Measurements from ENCODE around the gene CEND1.

Gene CEND1

DNA sequence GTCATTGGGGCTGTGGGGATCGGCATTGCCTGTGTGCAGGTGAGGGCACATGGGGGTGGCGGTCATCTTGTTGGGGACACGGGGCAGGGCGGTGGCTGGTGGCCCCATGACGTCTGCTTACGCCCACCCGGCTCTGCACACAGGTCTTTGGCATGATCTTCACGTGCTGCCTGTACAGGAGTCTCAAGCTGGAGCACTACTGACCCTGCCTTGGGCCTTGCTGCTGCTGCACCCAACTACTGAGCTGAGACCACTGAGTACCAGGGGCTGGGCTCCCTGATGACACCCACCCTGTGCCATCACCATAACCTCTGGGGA lies 48.1 kb upstream of the CEND1 start:
- H3K36me3 ChIP-seq (ENCODE audit: control insufficient read depth, low read length) = peaks cover 41% of the 10 kb centered on the region
- no peak for TF ChIP-seq CTCF (IDR thresholded peaks at IDR 0.05; ENCODE audit: low read depth, low read length, poor library complexity, severe bottlenecking)
- no peak for TF ChIP-seq EZH2phosphoT487 (IDR thresholded peaks at IDR 0.05; ENCODE audit: borderline replicate concordance, low read length)
- peaks cover 14% of the 10 kb centered on the region for H4K20me1 ChIP-seq (ENCODE audit: control insufficient read depth, insufficient read depth, low read depth, low read length)
- H3K4me1 ChIP-seq (ENCODE audit: control insufficient read depth, low read length) = peaks cover 14% of the 10 kb centered on the region
- H3K27me3 ChIP-seq (ENCODE audit: control insufficient read depth, low read length) = peaks cover 22% of the 10 kb centered on the region
- H3K79me2 ChIP-seq (ENCODE audit: control insufficient read depth, low read length) = peaks cover 25% of the 10 kb centered on the region
- no peak overlapping the region for H3K4me3 ChIP-seq (ENCODE audit: low read length)
- H3K4me2 ChIP-seq (ENCODE audit: low read length) = no peak overlapping the region
- H3F3A ChIP-seq (ENCODE audit: control insufficient read depth, insufficient read depth) = no peaks in the 10 kb centered on the region
- no peak overlapping the region for H3K27ac ChIP-seq (ENCODE audit: low read depth, low read length)
- H3K9me3 ChIP-seq (ENCODE audit: control insufficient read depth, insufficient read depth, low read length) = no peaks in the 10 kb centered on the region
- H3K9me2 ChIP-seq (replicated peaks; ENCODE audit: control insufficient read depth, low read length) = no peaks in the 10 kb centered on the region

- Histone ChIP-seq H3K4me2 (ENCODE audit: low read length) (no peak overlapping the region), H3K9me2 (replicated peaks; ENCODE audit: control insufficient read depth, low read length) (no peaks in the 10 kb centered on the region), H4K20me1 (ENCODE audit: control insufficient read depth, insufficient read depth, low read depth, low read length) (peaks cover 14% of the 10 kb centered on the region), H3K27ac (ENCODE audit: low read depth, low read length) (no peak overlapping the region), H3K79me2 (ENCODE audit: control insufficient read depth, low read length) (peaks cover 25% of the 10 kb centered on the region), H3K36me3 (ENCODE audit: control insufficient read depth, low read length) (peaks cover 41% of the 10 kb centered on the region), H3F3A (ENCODE audit: control insufficient read depth, insufficient read depth) (no peaks in the 10 kb centered on the region), H3K27me3 (ENCODE audit: control insufficient read depth, low read length) (peaks cover 24% of the 10 kb centered on the region), H3K4me1 (ENCODE audit: control insufficient read depth, low read length) (peaks cover 16% of the 10 kb centered on the region), H3K9me3 (ENCODE audit: control insufficient read depth, insufficient read depth, low read length) (no peaks in the 10 kb centered on the region), H3K4me3 (ENCODE audit: low read length) (no peak overlapping the region)
- TF ChIP-seq EZH2phosphoT487 (IDR thresholded peaks at IDR 0.05; ENCODE audit: borderline replicate concordance, low read length) = no peak
- TF ChIP-seq CTCF (IDR thresholded peaks at IDR 0.05; ENCODE audit: low read depth, low read length, poor library complexity, severe bottlenecking) = no peak
These were observed 47.5 kb upstream of the CEND1 start for GRCh38 chr11:837189-837989.

DNA sequence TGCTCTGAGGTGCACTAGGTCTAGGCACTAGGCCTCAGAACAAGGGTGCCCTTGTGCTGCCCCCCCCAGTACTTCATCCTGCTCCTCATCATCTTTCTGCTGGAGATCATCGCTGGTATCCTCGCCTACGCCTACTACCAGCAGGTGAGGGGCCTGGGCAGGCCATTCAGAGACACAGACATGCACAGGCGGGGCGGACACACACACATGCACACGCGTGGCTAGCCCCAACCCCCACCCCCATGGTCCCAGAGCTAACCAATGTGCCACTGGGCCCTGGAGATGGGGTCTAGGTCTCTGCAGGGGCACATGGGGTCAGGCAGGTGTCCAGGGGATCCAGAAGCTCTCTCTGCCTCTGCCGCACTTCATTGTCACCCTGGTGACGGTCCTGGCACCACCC lies 46.8 kb upstream of the CEND1 start:
- peaks cover 37% of the 10 kb centered on the region for H3K36me3 ChIP-seq (ENCODE audit: control insufficient read depth, low read length)
- peaks cover 14% of the 10 kb centered on the region for H4K20me1 ChIP-seq (ENCODE audit: control insufficient read depth, insufficient read depth, low read depth, low read length)
- H3K27me3 ChIP-seq (ENCODE audit: control insufficient read depth, low read length) = peaks cover 31% of the 10 kb centered on the region
- H3K4me3 ChIP-seq (ENCODE audit: low read length) = no peak overlapping the region
- H3K4me1 ChIP-seq (ENCODE audit: control insufficient read depth, low read length) = peaks cover 18% of the 10 kb centered on the region
- TF ChIP-seq CTCF (IDR thresholded peaks at IDR 0.05; ENCODE audit: low read depth, low read length, poor library complexity, severe bottlenecking) (no peak), EZH2phosphoT487 (IDR thresholded peaks at IDR 0.05; ENCODE audit: borderline replicate concordance, low read length) (no peak)
- H3K9me3 ChIP-seq (ENCODE audit: control insufficient read depth, insufficient read depth, low read length) = no peaks in the 10 kb centered on the region
- H3K4me2 ChIP-seq (ENCODE audit: low read length) = no peak overlapping the region
- no peak overlapping the region for H3K27ac ChIP-seq (ENCODE audit: low read depth, low read length)
- no peaks in the 10 kb centered on the region for H3K9me2 ChIP-seq (replicated peaks; ENCODE audit: control insufficient read depth, low read length)
- H3K79me2 ChIP-seq (ENCODE audit: control insufficient read depth, low read length) = peaks cover 19% of the 10 kb centered on the region
- H3F3A ChIP-seq (ENCODE audit: control insufficient read depth, insufficient read depth) = no peaks in the 10 kb centered on the region

Data from DOHH2 (cell line).